MM.1S (cell line): ENCODE data around the gene ERFL.

Experiments used
- CTCF ChIP-seq: fragments of 300-600 bp; sonication (generic); IDR thresholded peaks from 2 replicates; pipeline ENCODE4 v1.5.1; 2016; ENCODE audit warnings: antibody characterized with exemption, low read length, mixed read lengths
- EZH2 ChIP-seq: fragments of 300-600 bp; sonication (generic); optimal IDR thresholded peaks from 2 replicates; pipeline ENCODE3; 2017; ENCODE audit warnings: low read depth, mild to moderate bottlenecking, antibody characterized with exemption, low read length, mixed read lengths
- EZH2phosphoT487 ChIP-seq: fragments of 300-600 bp; sonication (generic); IDR thresholded peaks from 2 replicates; pipeline ENCODE4 v1.6.1; 2018; ENCODE audit warnings: antibody characterized with exemption, low read length

DNA sequence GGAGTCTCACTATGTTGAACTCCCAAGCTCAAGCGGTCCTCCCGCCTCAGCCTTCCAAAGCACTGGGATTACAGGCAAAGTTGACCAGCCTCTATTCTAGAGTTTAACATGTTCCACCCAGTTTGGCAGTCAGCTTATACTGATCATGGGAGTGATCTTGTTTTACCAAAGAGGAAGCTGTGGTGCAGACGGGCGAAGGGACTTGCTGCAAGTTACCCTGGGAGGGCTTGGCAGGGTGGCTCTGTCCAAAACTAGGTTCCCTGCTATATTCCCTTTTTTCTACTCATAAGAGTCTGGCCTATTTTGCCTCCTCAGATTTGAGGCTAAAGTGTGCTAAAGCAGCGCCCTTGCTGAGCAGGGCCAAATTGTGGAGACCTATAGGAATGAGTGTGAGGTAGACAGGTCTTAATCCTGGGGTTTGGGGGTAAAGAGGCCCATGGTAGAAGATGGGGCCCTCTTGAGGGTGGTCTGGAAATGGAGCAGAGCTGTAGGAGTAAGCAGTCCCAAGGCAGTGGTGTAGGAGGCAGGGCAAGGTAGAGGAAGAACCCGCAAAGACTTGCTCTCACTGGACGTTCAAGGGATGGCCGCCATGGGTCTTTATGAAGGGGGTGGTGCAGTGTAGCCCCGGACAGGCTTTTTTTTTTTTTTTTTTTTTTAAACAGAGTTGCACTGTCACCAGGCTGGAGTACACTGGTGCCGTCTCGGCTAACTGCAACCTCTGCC is 64.9 kb downstream of the ERFL start:
- TF ChIP-seq CTCF (no peak), EZH2 (no peak), EZH2phosphoT487 (no peak)
